Endothelial cell of umbilical vein (primary cell): ENCODE measurements around the gene RALB. TPM values are rescaled to one million over a fixed set of nuclear protein-coding genes. Genes with fewer than 3 reads are reported as not detected.

Experiments used
- BruUV-seq: library from RNA; stranded (reverse); fragments of 400-500 nt; replicated peaks from 2 replicates; lab custom pipeline; 2021; lab: Mats Ljungman, UMichigan
- CTCF ChIA-PET: fragments of 300-600, 350-600 bp; sonication (Branson Sonifier 250); formaldehyde crosslinking; loops from one replicate; lab custom pipeline; 2021; ENCODE audit warnings: antibody characterized with exemption, inconsistent platforms; lab: Charles Lee
- POLR2A ChIA-PET: fragments of 300-600, 350-600 bp; sonication (Branson Sonifier 250); formaldehyde crosslinking; loops from one replicate; lab custom pipeline; 2021; ENCODE audit warnings: antibody characterized with exemption, inconsistent platforms; lab: Charles Lee
- DNase-seq: peaks from one replicate; pipeline ENCODE4 v3.0.0-alpha.2; 2011; ENCODE audit warnings: low read depth, low spot score
- FAIRE-seq: peaks from 2 replicates; lab custom pipeline; 2011; peaks lifted over from hg19 to GRCh38; lab: Jason Lieb, UNC
- H2AFZ ChIP-seq: 2 replicates; pipeline ENCODE4 v1.6.0; 2012; ENCODE audit warnings: low read depth, low read length, control low read depth, inconsistent platforms
- H3K27ac ChIP-seq: 2 replicates; pipeline ENCODE4 v1.5.1; 2011; ENCODE audit warnings: low read depth, mild to moderate bottlenecking, control low read depth, low read length, moderate library complexity; ENCODE audit not compliant: insufficient read depth
- H3K27me3 ChIP-seq, 2 experiments: 2 replicates each; pipeline versions ENCODE4 v1.6.0 to v1.6.1; 2011; ENCODE audit warnings: low read length in 2 of 2, mixed read lengths in 1 of 2; ENCODE audit not compliant: control insufficient read depth in 2 of 2, insufficient read depth in 2 of 2
- H3K36me3 ChIP-seq, 2 experiments: 2 replicates in 1 of 2; 3 replicates in 1 of 2; pipeline ENCODE4 v1.5.1; 2011; ENCODE audit warnings: low read length in 2 of 2, mild to moderate bottlenecking in 1 of 2, moderate library complexity in 1 of 2; ENCODE audit not compliant: control insufficient read depth in 2 of 2, insufficient read depth in 2 of 2; ENCODE audit errors: extremely low read depth in 1 of 2
- H3K4me1 ChIP-seq: 3 replicates; pipeline ENCODE4 v1.5.1; 2011; ENCODE audit warnings: mild to moderate bottlenecking, low read length; ENCODE audit not compliant: control insufficient read depth, insufficient read depth; ENCODE audit errors: extremely low read depth
- H3K4me2 ChIP-seq: 2 replicates; pipeline ENCODE4 v1.6.1; 2011; ENCODE audit warnings: low read length, control low read depth, mixed read lengths; ENCODE audit not compliant: insufficient read depth
- H3K4me3 ChIP-seq, 3 experiments: fragments of 200-600 bp in 1 of 3; sonication (generic), shearing (Covaris generic) in 1 of 3; replicated peaks in 1 of 3; 2 replicates each; pipeline ENCODE4 v1.5.1; 2011 to 2016; ENCODE audit warnings: control low read depth in 3 of 3, low read length in 3 of 3, mild to moderate bottlenecking in 2 of 3, inconsistent platforms in 1 of 3, low read depth in 1 of 3, moderate library complexity in 1 of 3; ENCODE audit not compliant: insufficient read depth in 1 of 3
- H3K79me2 ChIP-seq: 2 replicates; pipeline ENCODE4 v1.6.0; 2012; ENCODE audit warnings: low read length, inconsistent platforms; ENCODE audit not compliant: control insufficient read depth, insufficient read depth
- H3K9ac ChIP-seq: replicated peaks from 2 replicates; pipeline ENCODE3; 2011; ENCODE audit warnings: low read length, control low read depth; ENCODE audit not compliant: insufficient read depth; ENCODE audit errors: extremely low read depth
- H3K9me1 ChIP-seq: replicated peaks from 3 replicates; pipeline ENCODE4 v1.6.0; 2011; ENCODE audit warnings: mild to moderate bottlenecking, low read length; ENCODE audit not compliant: control insufficient read depth, insufficient read depth; ENCODE audit errors: extremely low read depth
- H3K9me3 ChIP-seq: replicated peaks from 2 replicates; pipeline ENCODE4 v1.5.1; 2012; ENCODE audit warnings: low read length, inconsistent platforms; ENCODE audit not compliant: control insufficient read depth, insufficient read depth
- H4K20me1 ChIP-seq: replicated peaks from 2 replicates; pipeline ENCODE3; 2011; ENCODE audit warnings: mild to moderate bottlenecking, low read length; ENCODE audit not compliant: control insufficient read depth, insufficient read depth; ENCODE audit errors: extremely low read depth
- EZH2 ChIP-seq: IDR thresholded peaks from 2 replicates; pipeline ENCODE4 v1.6.1; 2012; ENCODE audit warnings: borderline replicate concordance, low read depth, mild to moderate bottlenecking, moderate library complexity, low read length, inconsistent platforms; ENCODE audit not compliant: severe bottlenecking
- FOS ChIP-seq: IDR thresholded peaks from 2 replicates; pipeline ENCODE4 v1.6.1; 2011; ENCODE audit warnings: mild to moderate bottlenecking, low read length, moderate library complexity, borderline replicate concordance; ENCODE audit not compliant: insufficient read depth
- GATA2 ChIP-seq: IDR thresholded peaks from 2 replicates; pipeline ENCODE4 v1.7.0; 2011; ENCODE audit warnings: low read depth, mild to moderate bottlenecking, moderate library complexity, mixed read lengths, low read length; ENCODE audit not compliant: insufficient read length, insufficient read depth
- JUN ChIP-seq: IDR thresholded peaks from 2 replicates; pipeline ENCODE4 v1.6.1; 2011; ENCODE audit warnings: borderline replicate concordance, low read depth; ENCODE audit not compliant: insufficient read length, insufficient read depth
- MYC ChIP-seq: IDR thresholded peaks from one replicate; pipeline ENCODE4 v1.6.1; 2011; ENCODE audit warnings: mild to moderate bottlenecking, low read depth, low read length
- POLR2A ChIP-seq: IDR thresholded peaks from 2 replicates; pipeline ENCODE4 v1.6.1; 2012; ENCODE audit warnings: low read depth, mild to moderate bottlenecking, control low read depth, low read length
- POLR2AphosphoS5 ChIP-seq: IDR thresholded peaks from 2 replicates; pipeline ENCODE4 v1.6.1; 2012; ENCODE audit warnings: low read depth, mild to moderate bottlenecking, control low read depth, low read length, moderate library complexity; ENCODE audit not compliant: insufficient read depth
- dilution Hi-C: fragments of 300-500 bp; cut with MboI; formaldehyde crosslinking; loops from one replicate; pipeline ENCODE4 v1.15.0; 2019; ENCODE audit warnings: low sequenced_read_pairs; ENCODE audit not compliant: extremely low pct_ligation_motif_present
- intact Hi-C: fragments of 100-400 bp; cut with micrococcal nuclease; formaldehyde crosslinking; loops from one replicate; pipeline ENCODE4 v1.10.0; 2022
- polyA plus RNA-seq, 4 experiments: library from polyadenylated mRNA; depleted of rRNA in 3 of 4; stranded (reverse) in 3 of 4; unstranded in 1 of 4; fragments of >200 nt; gene quantifications; 2 replicates each; pipeline versions ENCODE4 v1.2.1 to v1.2.3, GENCODE V29; 2011 to 2012; ENCODE audit warnings: missing spikeins in 1 of 4
- total RNA-seq: library from RNA; stranded (reverse); gene quantifications from 2 replicates; pipeline ENCODE4 v1.2.3, GENCODE V29; 2021
- TF ChIP-seq, protein P1 (sequence below), 2 donors: IDR thresholded peaks; 1 replicate in 1 of 2; 2 replicates in 1 of 2; pipeline ENCODE4 v1.5.1; 2011; ENCODE audit warnings: low read length in 2 of 2, mild to moderate bottlenecking in 2 of 2, moderate library complexity in 2 of 2, control low read depth in 1 of 2, inconsistent platforms in 1 of 2, low read depth in 1 of 2; ENCODE audit not compliant: insufficient read depth in 1 of 2; ENCODE audit errors: extremely low read depth in 1 of 2
- TF ChIP-seq, protein P2 (sequence below): IDR thresholded peaks from 2 replicates; pipeline ENCODE4 v1.6.1; 2011; ENCODE audit not compliant: insufficient read depth, insufficient read length

Gene RALB
- total and polyA plus RNA-seq, 2 donors (not counting 3 experiments of a cell fraction or from before 2014, with no cell fraction given), result 105 to 115 TPM

DNA sequence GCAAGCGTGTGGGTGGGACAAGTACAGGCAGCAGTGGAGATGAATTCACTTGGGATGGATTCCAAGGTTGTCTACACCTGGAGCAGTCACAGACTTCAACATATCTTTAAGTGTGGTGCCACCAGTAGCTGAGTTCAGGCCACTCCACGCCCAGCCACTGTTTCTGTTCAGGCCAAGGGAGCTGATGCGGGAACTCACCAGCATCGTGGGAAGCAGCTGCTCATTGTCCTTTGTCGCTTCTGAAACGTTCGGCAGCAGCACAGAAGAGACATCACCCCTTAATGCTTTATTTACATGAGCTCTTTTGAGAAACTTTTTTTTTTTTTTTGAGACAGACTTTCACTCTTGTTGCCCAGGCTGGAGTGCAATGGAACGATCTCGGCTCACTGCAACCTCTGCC, 73.4 kb downstream of the RALB start:
- Histone ChIP-seq H4K20me1 (no peaks in the 10 kb centered on the region), H2AFZ (no peak overlapping the region), H3K9me3 (no peaks in the 10 kb centered on the region), H3K79me2 (no peaks in the 10 kb centered on the region), H3K4me1 (no peaks in the 10 kb centered on the region), H3K4me3 (no peak overlapping the region), H3K9me1 (no peaks in the 10 kb centered on the region), H3K4me2 (no peak overlapping the region), H3K27me3 (peaks cover 0 to 4% of the 10 kb centered on the region in 2 experiments), H3K36me3 (no peaks in the 10 kb centered on the region), H3K9ac (no peak overlapping the region), H3K27ac (no peak overlapping the region)
- ChIA-PET CTCF (interaction anchor here (1.0 to 1.6 kb wide), 3 partner anchors 10 to 350 kb away, joined by 3 to 5 read pairs (median 4); no protein-coding TSS in a partner anchor), POLR2A (no interaction called here)
- no peak for DNase-seq
- intact Hi-C loops, result no loop called here
- no peak for FAIRE-seq
- TF ChIP-seq POLR2AphosphoS5, result no peak
- no peak for TF ChIP-seq EZH2
- TF ChIP-seq, protein P1, sequence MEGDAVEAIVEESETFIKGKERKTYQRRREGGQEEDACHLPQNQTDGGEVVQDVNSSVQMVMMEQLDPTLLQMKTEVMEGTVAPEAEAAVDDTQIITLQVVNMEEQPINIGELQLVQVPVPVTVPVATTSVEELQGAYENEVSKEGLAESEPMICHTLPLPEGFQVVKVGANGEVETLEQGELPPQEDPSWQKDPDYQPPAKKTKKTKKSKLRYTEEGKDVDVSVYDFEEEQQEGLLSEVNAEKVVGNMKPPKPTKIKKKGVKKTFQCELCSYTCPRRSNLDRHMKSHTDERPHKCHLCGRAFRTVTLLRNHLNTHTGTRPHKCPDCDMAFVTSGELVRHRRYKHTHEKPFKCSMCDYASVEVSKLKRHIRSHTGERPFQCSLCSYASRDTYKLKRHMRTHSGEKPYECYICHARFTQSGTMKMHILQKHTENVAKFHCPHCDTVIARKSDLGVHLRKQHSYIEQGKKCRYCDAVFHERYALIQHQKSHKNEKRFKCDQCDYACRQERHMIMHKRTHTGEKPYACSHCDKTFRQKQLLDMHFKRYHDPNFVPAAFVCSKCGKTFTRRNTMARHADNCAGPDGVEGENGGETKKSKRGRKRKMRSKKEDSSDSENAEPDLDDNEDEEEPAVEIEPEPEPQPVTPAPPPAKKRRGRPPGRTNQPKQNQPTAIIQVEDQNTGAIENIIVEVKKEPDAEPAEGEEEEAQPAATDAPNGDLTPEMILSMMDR (IDR thresholded peaks at IDR 0.05; ENCODE audit: extremely low read depth in 1 of 2, insufficient read depth in 1 of 2, low read depth in 1 of 2, low read length in 2 of 2), result no peak
- TF ChIP-seq, protein P2, sequence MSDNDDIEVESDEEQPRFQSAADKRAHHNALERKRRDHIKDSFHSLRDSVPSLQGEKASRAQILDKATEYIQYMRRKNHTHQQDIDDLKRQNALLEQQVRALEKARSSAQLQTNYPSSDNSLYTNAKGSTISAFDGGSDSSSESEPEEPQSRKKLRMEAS, result no peak
- no peak for TF ChIP-seq GATA2
- TF ChIP-seq FOS, result no peak
- TF ChIP-seq POLR2A, result no peak
- TF ChIP-seq MYC, result no peak
- no peak for TF ChIP-seq JUN
- no TSS peak for BruUV-seq
- dilution Hi-C loops, result no loop called here
